ACC112 (cell line): ENCODE results near the gene FUS.

Source experiments
- H2AFZ ChIP-seq: fragments of 200-600 bp; sonication (generic); one replicate; pipeline ENCODE4 v1.6.0; 2017; ENCODE audit warnings: antibody characterized with exemption, low read length; ENCODE audit not compliant: unreplicated experiment
- H3K27ac ChIP-seq: fragments of 200-600 bp; sonication (generic); 2 replicates; pipeline ENCODE4 v1.5.1; 2014; ENCODE audit warnings: low read depth, mild to moderate bottlenecking, antibody characterized with exemption, low read length, moderate library complexity
- H3K27me3 ChIP-seq: fragments of 200-600 bp; sonication (generic); 2 replicates; pipeline ENCODE4 v1.6.1; 2014; ENCODE audit warnings: mild to moderate bottlenecking, antibody characterized with exemption, low read length, moderate library complexity, mixed read lengths; ENCODE audit not compliant: insufficient read depth
- H3K36me3 ChIP-seq: fragments of 200-600 bp; sonication (generic); 2 replicates; pipeline ENCODE4 v1.6.1; 2016; ENCODE audit warnings: mild to moderate bottlenecking, antibody characterized with exemption, low read length, moderate library complexity, mixed read lengths; ENCODE audit not compliant: insufficient read depth
- H3K4me1 ChIP-seq: fragments of 200-600 bp; sonication (generic); one replicate; pipeline ENCODE4 v1.6.1; 2016; ENCODE audit warnings: low read length, mixed read lengths; ENCODE audit not compliant: insufficient read depth, unreplicated experiment, control insufficient read depth
- H3K4me3 ChIP-seq: fragments of 200-600 bp; sonication (generic); 2 replicates; pipeline ENCODE4 v1.5.1; 2014; ENCODE audit warnings: mild to moderate bottlenecking, low read depth, low read length
- H3K79me2 ChIP-seq: fragments of 200-600 bp; sonication (generic); one replicate; pipeline ENCODE4 v1.6.0; 2016; ENCODE audit warnings: low read length; ENCODE audit not compliant: control insufficient read depth, unreplicated experiment, insufficient read depth

FUS gene

DNA sequence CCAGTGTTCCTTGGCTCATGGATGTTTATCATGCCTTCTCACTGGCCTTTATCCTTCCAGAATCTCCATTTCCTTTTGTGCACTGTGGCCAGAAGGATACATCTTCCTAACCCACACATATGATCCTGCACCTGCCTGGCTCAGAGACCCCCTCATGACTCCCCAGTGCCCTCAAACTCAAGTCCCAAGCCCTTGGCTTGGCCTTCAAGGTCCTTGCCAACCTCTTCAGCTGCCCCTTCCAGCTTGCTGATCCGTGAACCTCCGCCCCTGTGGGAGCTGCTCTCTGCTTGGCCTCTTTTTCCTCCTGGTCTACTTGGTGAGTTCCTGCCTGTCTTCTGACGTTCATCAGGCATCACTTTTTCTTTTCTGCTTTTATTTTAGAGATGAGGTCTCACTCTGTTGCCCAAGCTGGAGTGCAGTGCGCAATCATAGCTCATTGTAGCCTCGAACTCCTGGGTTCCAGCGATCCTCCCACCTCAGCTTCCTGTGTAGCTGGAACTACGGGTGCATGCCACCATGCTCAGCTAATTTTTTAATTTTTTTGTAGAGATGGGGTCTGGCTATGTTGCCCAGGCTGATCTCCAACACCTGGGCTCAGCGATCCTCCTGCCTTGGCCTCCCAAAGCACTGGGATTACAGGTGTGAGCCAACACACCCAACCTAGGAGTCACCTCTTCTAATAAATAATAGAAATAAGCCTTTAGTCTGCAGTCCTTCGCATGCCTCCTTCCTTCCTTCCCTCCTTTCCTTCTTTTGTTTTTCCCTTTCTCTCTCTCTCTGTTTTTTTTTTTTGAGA, 25.1 kb downstream of the FUS start:
- Histone ChIP-seq H3K36me3 (no peaks in the 10 kb centered on the region), H3K27ac (no peak overlapping the region), H3K4me3 (no peak overlapping the region), H2AFZ (no peak overlapping the region), H3K27me3 (peaks cover 11% of the 10 kb centered on the region), H3K79me2 (no peaks in the 10 kb centered on the region), H3K4me1 (peaks cover 17% of the 10 kb centered on the region)

GRCh38 chr16:31206776-31207175, 26.8 kb downstream of the FUS start:
- H2AFZ ChIP-seq, result no peak overlapping the region
- H3K4me3 ChIP-seq, result no peak overlapping the region
- H3K27me3 ChIP-seq, result peaks cover 11% of the 10 kb centered on the region
- H3K36me3 ChIP-seq, result no peaks in the 10 kb centered on the region
- no peaks in the 10 kb centered on the region for H3K79me2 ChIP-seq
- no peak overlapping the region for H3K27ac ChIP-seq
- peaks cover 6% of the 10 kb centered on the region for H3K4me1 ChIP-seq

DNA sequence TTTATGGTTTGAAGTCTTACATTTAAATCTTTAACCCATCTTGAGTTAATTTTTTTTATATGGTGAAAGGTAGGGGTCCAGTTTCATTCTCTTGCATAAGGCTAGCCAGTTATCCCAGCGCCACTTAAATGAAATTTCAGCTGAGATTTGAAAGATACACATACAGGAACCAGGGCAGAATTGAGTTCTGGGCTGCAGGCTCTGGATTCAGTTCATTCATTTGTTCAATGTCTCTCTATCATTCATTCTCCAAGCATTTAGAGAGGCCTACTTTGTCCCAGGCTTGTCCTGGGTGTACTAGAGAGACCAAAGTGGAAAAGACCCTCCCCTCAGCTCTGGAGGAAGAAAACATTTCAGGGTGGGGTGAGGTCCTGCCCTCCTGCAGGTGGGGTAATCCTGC, 33.4 kb downstream of the FUS start:
- Histone ChIP-seq H3K79me2 (no peaks in the 10 kb centered on the region), H3K27me3 (peaks cover 49% of the 10 kb centered on the region), H3K27ac (no peak overlapping the region), H3K4me3 (no peak overlapping the region), H3K36me3 (no peaks in the 10 kb centered on the region), H3K4me1 (peaks cover 8% of the 10 kb centered on the region), H2AFZ (no peak overlapping the region)

GRCh38 chr16:31213877-31214707, 34.2 kb downstream of the FUS start, which contains the start of gene TRIM72:
TRIM72 (plus strand) TSS chr16:31214119; CDS start chr16:31214739, 620 bp downstream.
- Histone ChIP-seq H3K27me3 (peaks cover 53% of the 10 kb centered on the region), H3K36me3 (no peaks in the 10 kb centered on the region), H3K27ac (no peak within 1 kb of the TSS), H3K79me2 (no peaks in the 10 kb centered on the region), H3K4me3 (peak within 1 kb of the TSS; percentile 73), H2AFZ (no peak within 1 kb of the TSS), H3K4me1 (peaks cover 8% of the 10 kb centered on the region)

DNA sequence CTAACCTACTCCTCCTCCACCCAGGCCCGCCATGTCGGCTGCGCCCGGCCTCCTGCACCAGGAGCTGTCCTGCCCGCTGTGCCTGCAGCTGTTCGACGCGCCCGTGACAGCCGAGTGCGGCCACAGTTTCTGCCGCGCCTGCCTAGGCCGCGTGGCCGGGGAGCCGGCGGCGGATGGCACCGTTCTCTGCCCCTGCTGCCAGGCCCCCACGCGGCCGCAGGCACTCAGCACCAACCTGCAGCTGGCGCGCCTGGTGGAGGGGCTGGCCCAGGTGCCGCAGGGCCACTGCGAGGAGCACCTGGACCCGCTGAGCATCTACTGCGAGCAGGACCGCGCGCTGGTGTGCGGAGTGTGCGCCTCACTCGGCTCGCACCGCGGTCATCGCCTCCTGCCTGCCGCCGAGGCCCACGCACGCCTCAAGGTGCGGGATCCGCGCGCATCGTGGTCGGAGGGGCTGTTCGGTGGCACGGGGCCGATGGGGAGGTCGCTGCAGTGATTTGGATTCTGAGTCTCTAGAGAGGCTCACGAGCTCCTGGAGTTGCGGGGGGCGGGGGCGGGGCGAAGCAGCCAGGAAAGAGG, 34.9 kb downstream of the FUS start:
- Histone ChIP-seq H3K4me1 (peaks cover 8% of the 10 kb centered on the region), H2AFZ (no peak overlapping the region), H3K36me3 (no peaks in the 10 kb centered on the region), H3K27ac (no peak overlapping the region), H3K79me2 (no peaks in the 10 kb centered on the region), H3K27me3 (peaks cover 53% of the 10 kb centered on the region), H3K4me3 (peak overlapping the region; percentile 73)

DNA sequence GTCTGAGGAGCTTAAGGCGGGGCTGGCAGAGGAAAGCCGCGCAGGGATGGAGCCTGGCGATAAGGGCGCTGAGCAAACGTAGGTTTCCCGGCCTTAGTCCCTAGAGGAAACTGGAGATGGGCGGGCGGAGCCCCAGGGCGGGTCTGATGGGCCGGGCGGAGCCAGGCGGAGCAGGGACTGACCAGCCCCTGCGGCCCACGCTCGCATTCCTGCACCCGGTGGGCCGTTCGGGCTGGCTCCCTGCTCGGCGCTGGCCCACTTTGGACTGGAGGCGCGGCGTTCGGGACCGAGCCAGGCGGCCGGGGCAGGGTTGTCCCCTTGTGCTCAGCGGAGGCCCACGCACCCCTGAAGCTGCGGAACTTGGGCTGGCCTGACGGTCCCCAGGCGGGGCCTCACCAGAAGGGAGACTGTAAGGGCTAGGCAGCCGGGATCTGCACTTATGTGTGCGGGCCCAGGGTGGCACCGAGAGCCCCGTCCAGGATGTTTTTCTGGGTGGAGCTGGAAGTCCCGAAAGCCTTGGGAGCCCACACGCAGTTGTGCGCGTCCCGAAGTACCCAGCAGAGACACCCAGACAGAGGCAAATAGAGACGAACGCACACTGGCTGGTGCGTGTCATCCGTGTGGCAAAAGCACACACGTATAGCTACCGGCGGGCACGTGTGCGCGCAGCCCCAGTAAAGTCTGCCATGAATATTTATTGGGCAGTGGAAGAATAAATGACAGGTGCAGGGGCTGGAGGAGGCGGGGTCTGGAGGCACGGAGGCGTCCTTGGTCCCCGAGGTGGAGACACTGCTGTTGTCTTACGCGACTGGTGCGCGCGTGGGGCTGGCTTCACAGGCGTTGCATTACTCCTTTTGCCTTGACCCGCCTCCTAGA, 35.6 kb downstream of the FUS start:
- Histone ChIP-seq H3K27me3 (peaks cover 53% of the 10 kb centered on the region), H3K36me3 (no peaks in the 10 kb centered on the region), H2AFZ (peak overlapping the region; percentile 42), H3K4me1 (peaks cover 8% of the 10 kb centered on the region), H3K4me3 (peak overlapping the region; percentile 73), H3K79me2 (no peaks in the 10 kb centered on the region), H3K27ac (no peak overlapping the region)

DNA sequence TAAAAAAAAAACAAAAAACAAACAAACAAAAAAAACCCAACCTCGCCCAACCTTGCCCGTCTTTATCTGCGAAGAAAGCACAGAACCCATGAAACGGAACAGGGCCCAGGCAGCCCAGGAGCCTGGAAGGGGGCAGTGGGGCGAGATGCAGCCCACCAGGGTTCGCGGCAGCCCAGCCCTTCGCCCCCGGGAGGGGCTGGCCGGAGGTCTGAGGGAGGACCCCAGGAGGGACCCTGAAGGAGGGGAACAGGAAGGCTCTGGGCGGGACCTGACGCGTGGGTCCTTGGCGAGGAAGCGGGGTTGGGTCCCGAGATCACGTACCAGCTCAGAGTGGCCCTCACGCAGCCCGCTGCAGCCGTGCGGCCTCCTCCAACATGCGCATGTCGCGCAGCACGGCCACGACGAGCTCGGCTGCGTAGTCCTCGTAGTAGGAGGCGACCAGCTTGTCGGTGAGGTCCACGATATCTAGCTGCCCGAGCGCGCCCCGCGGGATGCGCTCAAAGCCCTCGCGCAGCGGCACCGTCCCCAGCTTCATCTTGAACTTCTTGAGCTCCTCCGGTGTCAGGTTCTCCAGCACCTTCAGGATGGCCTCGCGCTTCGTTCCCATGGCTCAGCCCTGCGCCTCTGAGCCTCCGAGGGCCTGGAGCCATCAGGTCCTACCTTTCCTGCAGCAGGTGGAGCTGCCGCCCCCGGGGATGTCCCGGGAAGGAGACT, 36.6 kb downstream of the FUS start, which contains the start of gene PYDC1:
TSS of gene PYDC1 (minus strand) at position 714 of the 714 bp plus-strand sequence. CDS start at position 607, 107 bp downstream.
- Histone ChIP-seq H3K4me3 (no peak within 1 kb of the TSS), H3K79me2 (no peaks in the 10 kb centered on the region), H2AFZ (no peak within 1 kb of the TSS), H3K27ac (no peak within 1 kb of the TSS), H3K27me3 (peaks cover 60% of the 10 kb centered on the region), H3K4me1 (peaks cover 8% of the 10 kb centered on the region), H3K36me3 (no peaks in the 10 kb centered on the region)

GRCh38 chr16:31217136-31217530, 37.2 kb downstream of the FUS start:
- Histone ChIP-seq H3K27me3 (peaks cover 60% of the 10 kb centered on the region), H3K36me3 (no peaks in the 10 kb centered on the region), H2AFZ (no peak overlapping the region), H3K4me3 (no peak overlapping the region), H3K27ac (no peak overlapping the region), H3K79me2 (no peaks in the 10 kb centered on the region), H3K4me1 (peaks cover 8% of the 10 kb centered on the region)

- Histone ChIP-seq H3K27ac (no peak overlapping the region), H3K27me3 (peaks cover 48% of the 10 kb centered on the region), H3K4me1 (peaks cover 8% of the 10 kb centered on the region), H2AFZ (no peak overlapping the region), H3K79me2 (no peaks in the 10 kb centered on the region), H3K4me3 (no peak overlapping the region), H3K36me3 (no peaks in the 10 kb centered on the region)
These were observed 39.3 kb downstream of the FUS start for GRCh38 chr16:31219154-31219741.
